Measurements from ENCODE around the gene TIRAP. TPM values are rescaled to one million over a fixed set of nuclear protein-coding genes. Genes with fewer than 3 reads are reported as not detected.
A peak's percentile ranks its signal among the peaks of the same experiment; 100 is the strongest.
"Not testable (repeated sequence)": the region's sequence is repeated elsewhere in the genome, so short reads cannot be mapped to it uniquely, and the experiment has no call there.

Gene TIRAP
- total RNA-seq (2014; rRNA removed; shearing (Covaris generic)), result 1.2 and 3.7 TPM in 2 replicates

GRCh38 chr11:126282736-126283591 lies at the start of gene TIRAP:
Gene TIRAP (plus strand): TSS chr11:126283093. CDS start chr11:126290895, 7,802 bp downstream.
- peak; percentile 68 for DNase-seq (ENCODE audit: low read depth)

DNA sequence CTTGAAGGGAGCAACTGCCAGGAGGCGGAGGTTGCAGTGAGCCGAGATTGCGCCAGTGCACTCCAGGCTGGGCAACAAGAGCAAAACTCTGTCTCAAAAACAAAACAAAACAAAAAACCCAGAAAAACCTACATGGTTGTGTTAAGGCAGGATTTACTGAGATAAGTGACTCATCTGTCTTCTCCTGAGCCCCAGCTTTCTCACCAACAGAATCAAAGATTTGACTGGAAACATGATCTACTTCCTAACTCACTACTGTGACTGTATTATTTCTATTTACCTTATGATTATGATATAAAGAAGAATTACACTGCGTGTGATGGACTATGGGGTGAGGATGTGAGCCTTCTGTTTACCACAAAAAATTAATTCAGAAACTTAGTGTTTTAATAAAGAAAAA lies 49.5 kb upstream of the TIRAP start:
- no peak for DNase-seq (ENCODE audit: low read depth)

- no peak for DNase-seq (ENCODE audit: low read depth)
Measured at GRCh38 chr11:126246636-126247035, 36.3 kb upstream of the TIRAP start.

- no peak for DNase-seq (ENCODE audit: low read depth)
Measured at GRCh38 chr11:126253265-126253664, 29.6 kb upstream of the TIRAP start.

DNA sequence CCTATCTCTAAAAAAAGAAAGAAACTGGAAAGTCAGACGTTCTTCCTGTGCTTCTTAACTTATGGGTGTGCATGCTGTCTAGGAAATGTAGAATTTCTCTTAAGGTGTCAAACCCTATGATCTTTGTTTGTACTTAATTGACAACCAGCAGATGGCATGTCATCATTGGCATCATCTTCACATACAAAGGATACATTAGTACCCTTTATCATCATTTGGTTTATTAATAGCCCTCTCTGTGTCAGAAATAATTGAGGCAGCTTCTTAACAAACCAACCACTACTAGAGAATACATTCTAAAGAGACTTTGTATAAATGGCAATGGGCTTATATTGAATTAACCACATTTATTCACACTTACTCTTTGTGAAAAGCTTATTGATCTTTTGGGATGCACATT lies 28.1 kb upstream of the TIRAP start:
- no peak for DNase-seq (ENCODE audit: low read depth)

DNA sequence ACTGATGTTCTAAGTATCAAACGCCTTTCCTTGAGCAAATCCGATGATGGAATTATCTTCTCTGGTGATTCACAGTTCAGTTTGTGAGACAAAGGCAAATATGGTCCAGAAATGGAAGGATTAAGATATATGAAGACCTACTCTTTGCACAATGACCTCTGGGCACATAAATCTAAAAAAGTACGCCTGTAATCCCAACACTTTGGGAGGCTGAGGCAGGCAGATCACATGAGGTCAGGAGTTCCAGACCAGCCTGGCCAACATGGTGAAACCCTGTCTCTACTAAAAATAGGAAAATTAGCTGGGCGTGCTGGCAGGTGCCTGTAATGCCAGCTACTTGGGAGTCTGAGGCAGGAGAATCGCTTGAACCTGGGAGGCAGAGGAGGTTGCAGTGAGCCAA lies 27.4 kb upstream of the TIRAP start:
- DNase-seq (ENCODE audit: low read depth), result not testable (repeated sequence)

DNA sequence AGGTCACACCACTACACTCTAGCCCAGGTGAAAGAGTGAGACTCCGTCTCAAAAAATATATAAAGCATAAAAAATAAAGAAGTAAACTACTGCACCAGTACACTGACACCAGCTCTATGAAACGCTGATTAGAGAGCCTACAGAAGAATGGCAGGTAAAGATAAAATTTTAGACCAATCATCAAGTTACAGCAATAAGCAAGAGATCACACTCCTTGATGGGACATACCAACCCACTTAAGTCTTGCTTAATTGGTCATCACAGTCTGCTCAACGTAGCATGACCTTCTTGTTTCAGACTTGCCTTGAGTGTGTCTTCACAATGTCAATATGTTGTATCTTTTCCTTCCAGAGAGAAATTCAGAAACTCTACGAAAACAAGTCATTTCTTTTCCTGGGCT lies 26.7 kb upstream of the TIRAP start:
- no peak for DNase-seq (ENCODE audit: low read depth)

- DNase-seq (ENCODE audit: low read depth), result no peak
Measured at GRCh38 chr11:126257144-126257543, 25.7 kb upstream of the TIRAP start.

DNA sequence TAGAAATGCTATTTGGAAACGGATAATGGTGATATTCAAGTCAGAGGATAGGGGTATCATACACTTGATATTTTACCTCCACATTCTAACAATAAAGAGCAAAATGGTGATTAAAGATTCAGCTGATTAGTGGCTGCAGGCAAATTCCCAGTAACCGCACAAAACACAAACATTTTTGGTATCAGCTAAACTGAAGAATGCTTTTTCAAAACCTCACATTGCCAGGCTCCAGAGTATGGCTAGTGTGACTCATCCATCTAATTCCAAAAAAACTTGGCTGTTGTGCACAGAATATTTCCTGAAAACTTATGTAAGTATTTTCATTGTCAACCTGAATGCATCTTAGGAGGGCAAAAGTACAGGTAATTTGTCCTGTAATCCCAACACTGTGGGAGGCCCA lies 25.1 kb upstream of the TIRAP start:
- DNase-seq (ENCODE audit: low read depth), result peak; percentile 17

- no peak for DNase-seq (ENCODE audit: low read depth)
Measured at GRCh38 chr11:126262216-126262615, 20.7 kb upstream of the TIRAP start.

- DNase-seq (ENCODE audit: low read depth), result no peak
Measured at GRCh38 chr11:126263489-126263888, 19.4 kb upstream of the TIRAP start.

GRCh38 chr11:126265811-126266210 lies 17.1 kb upstream of the TIRAP start:
- no peak for DNase-seq (ENCODE audit: low read depth)

GRCh38 chr11:126267650-126268049 lies 15.2 kb upstream of the TIRAP start:
- no peak for DNase-seq (ENCODE audit: low read depth)

- no peak for DNase-seq (ENCODE audit: low read depth)
Measured at GRCh38 chr11:126268361-126268707, 14.6 kb upstream of the TIRAP start.

DNA sequence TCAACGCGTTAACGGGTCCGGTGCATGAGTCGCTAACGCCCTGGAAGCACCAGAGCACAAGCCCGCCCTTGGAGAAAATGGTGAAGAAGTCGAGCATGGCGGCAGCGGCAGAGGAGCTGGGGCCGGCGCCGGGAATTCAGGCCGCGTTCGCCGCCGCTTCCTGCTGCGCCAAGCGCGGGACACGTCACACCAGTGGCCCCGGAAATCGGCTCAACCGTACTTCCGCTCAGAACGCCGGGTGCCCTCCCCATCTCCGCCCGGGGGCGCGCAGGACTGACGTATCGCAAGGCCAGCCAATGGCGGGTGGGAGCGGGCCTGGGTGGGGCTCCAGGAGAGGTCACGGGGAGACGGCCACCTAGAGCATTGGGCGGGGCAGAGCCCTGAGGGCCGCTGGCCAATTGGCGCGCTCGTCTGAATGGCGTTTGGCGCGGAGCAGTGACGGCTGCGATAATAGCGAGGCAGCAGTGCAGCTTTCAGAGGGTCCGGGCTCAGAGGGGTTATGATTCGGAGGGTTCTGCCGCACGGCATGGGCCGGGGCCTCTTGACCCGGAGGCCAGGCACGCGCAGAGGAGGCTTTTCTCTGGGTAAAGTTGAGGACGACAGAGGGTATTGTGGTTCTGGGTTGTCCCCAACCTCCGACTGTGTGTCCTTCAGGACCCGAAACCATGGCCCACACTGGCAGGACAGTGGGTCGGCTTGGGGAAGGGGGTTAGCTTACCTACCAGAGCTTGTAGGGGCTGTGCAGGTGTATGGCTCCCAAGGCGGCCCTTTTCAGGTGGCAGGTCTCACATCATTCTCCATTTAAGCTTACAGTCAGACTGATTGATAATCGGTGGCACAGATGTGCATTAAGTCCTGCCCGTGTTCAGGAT lies 13.9 kb upstream of the TIRAP start, which contains the start of the genes FOXRED1 and SRPRA:
Gene FOXRED1, plus strand, starts transcription at position 447 of the 872 bp plus-strand sequence. Its CDS starts 53 bp downstream, at position 500.
Gene SRPRA, minus strand, starts transcription at position 188 of the 872 bp plus-strand sequence. Its CDS starts 91 bp downstream, at position 97.
- peak; percentile 99 for DNase-seq (ENCODE audit: low read depth)

DNA sequence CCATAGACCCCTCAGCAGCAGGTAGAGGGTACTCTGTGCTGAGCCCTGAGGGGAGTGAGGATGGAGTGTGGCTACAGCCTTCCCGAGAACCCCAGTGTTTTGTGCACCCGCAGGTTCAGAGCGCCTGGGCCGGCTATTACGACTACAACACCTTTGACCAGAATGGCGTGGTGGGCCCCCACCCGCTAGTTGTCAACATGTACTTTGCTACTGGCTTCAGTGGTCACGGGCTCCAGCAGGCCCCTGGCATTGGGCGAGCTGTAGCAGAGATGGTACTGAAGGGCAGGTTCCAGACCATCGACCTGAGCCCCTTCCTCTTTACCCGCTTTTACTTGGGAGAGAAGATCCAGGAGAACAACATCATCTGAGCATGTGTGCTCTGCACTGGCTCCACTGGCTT lies 5.6 kb upstream of the TIRAP start:
- no peak for DNase-seq (ENCODE audit: low read depth)

- DNase-seq (ENCODE audit: low read depth), result no peak
Measured at GRCh38 chr11:126277780-126278179, 5.1 kb upstream of the TIRAP start.

DNA sequence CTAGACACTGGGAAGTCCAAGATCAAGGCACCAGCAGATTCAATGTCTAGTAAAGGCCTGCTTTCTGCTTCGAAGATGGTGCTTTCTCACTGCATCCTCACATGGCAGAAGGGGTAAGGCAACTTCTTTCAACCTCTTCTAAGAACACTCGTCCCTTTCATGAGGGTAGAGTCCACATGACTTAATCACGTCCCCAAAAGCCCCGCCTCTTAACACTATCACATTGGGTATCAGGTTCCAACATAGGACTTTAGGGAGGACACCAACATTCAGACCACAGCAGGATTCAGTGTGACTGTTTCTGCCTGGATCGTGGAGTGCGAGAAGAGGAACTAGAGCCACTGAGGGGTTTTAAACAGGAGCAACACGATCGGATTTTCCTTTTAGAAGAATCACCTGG lies 3.7 kb upstream of the TIRAP start:
- no peak for DNase-seq (ENCODE audit: low read depth)

DNA sequence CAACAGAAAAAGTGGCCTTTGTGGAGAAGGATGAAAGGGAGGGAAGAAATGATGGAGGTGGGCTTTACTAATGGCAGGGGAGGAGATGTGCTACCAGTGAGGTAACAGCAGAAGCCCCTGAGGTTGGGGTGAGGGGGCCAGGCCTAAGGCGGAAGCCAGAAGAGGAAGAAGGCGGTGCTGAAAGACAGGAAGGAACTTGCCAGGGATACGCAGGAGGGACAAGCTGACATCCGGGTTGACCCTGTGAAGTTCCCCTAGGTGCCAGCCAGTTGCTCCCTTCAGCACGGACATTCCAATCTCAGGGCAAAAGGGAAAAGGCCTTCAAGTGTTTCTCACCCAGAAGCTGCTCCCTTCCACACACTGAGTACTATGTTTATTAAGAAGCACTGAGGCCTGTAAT lies 2.3 kb upstream of the TIRAP start:
- no peak for DNase-seq (ENCODE audit: low read depth)

DNA sequence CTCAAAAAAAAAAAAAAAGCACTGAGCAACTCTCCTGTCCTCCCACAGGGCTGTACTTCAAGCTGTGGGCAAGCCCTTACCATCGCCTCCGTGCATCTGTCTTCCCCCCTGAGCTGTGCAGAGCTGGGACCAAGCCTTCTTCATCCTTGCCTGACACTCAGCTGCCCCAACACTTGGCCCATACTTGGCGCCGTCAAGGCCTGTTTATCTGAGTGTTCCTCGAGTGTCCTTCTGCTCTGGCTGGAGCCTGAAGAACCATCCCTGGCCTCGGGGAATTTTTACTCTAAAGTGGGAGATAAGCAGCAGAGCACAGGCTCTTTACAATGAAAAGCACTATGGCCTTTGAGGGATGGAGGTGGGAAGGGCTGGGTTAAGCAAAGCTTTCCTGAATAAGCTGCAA lies 1.6 kb upstream of the TIRAP start:
- DNase-seq (ENCODE audit: low read depth), result no peak

DNA sequence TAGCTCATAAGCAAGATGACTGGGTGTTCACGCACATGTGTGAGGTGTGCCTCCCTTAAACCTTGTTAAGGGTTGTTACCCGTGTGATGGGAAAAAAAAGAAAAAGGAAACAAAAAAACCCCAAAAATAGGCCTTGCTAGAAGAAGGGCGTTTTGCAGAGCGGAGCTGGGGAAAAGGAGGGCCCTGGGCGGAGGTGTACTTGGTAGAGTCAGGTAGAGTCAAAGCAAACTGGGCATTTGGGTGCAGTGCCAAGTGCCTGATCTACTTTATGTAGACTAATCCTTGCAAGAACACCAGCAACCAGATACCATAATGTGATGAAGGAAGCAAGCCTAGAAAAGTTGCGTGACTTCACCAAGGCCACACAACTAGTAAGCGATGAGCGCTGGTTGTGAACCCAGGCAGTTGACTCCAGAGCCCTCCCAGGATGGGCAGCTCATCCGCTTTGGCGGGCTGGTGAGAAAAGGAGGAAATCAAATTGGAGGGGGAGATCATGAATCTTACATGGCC lies 1.2 kb upstream of the TIRAP start:
- DNase-seq (ENCODE audit: low read depth), result no peak

GRCh38 chr11:126282361-126282735 lies 545 bp upstream of the TIRAP start:
- peak; percentile 35 for DNase-seq (ENCODE audit: low read depth)
